Liver (tissue), 3 donors: ENCODE results near the gene CAMK2N2.

Source experiments
- FOXA1 ChIP-seq: IDR thresholded peaks from 2 replicates; pipeline ENCODE4 v1.6.1; 2016; ENCODE audit warnings: antibody characterized with exemption
- FOXA2 ChIP-seq: IDR thresholded peaks from 2 replicates; pipeline ENCODE4 v1.6.1; 2016; ENCODE audit warnings: antibody characterized with exemption
- GABPA ChIP-seq, 2 donors: IDR thresholded peaks in 1 of 2; conservative IDR thresholded peaks in 1 of 2; 2 replicates each; pipeline ENCODE4 v1.6.1; 2016; ENCODE audit warnings: antibody characterized with exemption in 2 of 2, mild to moderate bottlenecking in 1 of 2, moderate library complexity in 1 of 2
- TAF1 ChIP-seq: conservative IDR thresholded peaks from 2 replicates; pipeline ENCODE4 v1.6.1; 2016; ENCODE audit warnings: antibody characterized with exemption, mild to moderate bottlenecking
- YY1 ChIP-seq: IDR thresholded peaks from 2 replicates; pipeline ENCODE4 v1.6.1; 2016; ENCODE audit warnings: antibody characterized with exemption, mild to moderate bottlenecking
- TF ChIP-seq, protein P1 (sequence below): fragments of 150-350 bp; IDR thresholded peaks from 2 replicates; pipeline ENCODE4 v1.5.1; 2017; ENCODE audit warnings: improper control_type of control experiment, low read depth, low read length; ENCODE audit not compliant: missing input control
- TF ChIP-seq, protein P2 (sequence below): IDR thresholded peaks from 2 replicates; pipeline ENCODE4 v1.6.1; 2016; ENCODE audit warnings: antibody characterized with exemption, mild to moderate bottlenecking
- TF ChIP-seq, protein P3 (sequence below): IDR thresholded peaks from 2 replicates; pipeline ENCODE4 v1.6.1; 2016; ENCODE audit warnings: antibody characterized with exemption
- TF ChIP-seq, protein P4 (sequence below): IDR thresholded peaks from 2 replicates; pipeline ENCODE4 v1.6.1; 2016; ENCODE audit warnings: antibody characterized with exemption
- donor health status: healthy.
- donor health status: healthy.

DNA sequence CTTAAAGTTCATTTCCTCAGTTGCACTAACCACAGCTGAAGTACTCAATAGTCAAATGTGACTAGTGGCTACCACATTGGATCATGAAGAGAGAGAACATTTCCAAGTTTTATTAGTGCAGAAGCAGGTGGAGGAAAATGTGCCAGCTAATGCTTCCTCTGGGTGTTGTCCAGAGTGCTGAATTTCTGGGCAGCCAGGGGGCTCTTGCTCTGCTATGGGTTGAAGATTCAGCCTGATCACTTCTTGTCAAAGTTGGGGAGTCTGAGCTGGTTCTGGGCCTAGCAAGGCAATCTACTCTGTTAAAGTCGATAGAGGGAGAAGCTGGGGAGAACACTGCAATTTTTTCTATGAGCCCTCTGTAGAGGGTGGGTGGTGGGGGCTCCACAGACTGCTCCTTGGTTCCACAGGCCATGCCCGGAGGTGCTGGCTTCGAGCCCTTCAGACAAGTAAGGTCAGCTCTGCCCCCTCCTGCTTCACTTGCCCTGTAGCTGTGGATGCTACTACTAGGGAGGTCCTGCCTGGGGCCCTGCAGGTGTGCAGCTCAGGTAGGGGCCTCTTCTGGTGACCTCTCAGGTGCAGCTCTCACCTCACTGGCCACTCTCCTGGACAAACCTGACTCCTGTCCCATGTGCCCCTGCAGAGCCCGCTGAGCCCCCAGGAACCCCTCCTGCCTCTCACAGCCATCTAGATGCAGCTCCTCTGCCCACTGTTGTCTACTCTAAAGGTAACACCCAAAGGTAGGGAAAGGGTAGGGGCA is 20.8 kb downstream of the CAMK2N2 start:
- TF ChIP-seq YY1 (no peak), TAF1 (no peak), GABPA (IDR thresholded peaks at IDR 0.05 in 1 of 2, conservative IDR thresholded peaks at IDR 0.05 in 1 of 2) (no peak), FOXA2 (no peak), FOXA1 (no peak)
- TF ChIP-seq, protein P1, sequence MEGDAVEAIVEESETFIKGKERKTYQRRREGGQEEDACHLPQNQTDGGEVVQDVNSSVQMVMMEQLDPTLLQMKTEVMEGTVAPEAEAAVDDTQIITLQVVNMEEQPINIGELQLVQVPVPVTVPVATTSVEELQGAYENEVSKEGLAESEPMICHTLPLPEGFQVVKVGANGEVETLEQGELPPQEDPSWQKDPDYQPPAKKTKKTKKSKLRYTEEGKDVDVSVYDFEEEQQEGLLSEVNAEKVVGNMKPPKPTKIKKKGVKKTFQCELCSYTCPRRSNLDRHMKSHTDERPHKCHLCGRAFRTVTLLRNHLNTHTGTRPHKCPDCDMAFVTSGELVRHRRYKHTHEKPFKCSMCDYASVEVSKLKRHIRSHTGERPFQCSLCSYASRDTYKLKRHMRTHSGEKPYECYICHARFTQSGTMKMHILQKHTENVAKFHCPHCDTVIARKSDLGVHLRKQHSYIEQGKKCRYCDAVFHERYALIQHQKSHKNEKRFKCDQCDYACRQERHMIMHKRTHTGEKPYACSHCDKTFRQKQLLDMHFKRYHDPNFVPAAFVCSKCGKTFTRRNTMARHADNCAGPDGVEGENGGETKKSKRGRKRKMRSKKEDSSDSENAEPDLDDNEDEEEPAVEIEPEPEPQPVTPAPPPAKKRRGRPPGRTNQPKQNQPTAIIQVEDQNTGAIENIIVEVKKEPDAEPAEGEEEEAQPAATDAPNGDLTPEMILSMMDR: no peak
- TF ChIP-seq, protein P2, sequence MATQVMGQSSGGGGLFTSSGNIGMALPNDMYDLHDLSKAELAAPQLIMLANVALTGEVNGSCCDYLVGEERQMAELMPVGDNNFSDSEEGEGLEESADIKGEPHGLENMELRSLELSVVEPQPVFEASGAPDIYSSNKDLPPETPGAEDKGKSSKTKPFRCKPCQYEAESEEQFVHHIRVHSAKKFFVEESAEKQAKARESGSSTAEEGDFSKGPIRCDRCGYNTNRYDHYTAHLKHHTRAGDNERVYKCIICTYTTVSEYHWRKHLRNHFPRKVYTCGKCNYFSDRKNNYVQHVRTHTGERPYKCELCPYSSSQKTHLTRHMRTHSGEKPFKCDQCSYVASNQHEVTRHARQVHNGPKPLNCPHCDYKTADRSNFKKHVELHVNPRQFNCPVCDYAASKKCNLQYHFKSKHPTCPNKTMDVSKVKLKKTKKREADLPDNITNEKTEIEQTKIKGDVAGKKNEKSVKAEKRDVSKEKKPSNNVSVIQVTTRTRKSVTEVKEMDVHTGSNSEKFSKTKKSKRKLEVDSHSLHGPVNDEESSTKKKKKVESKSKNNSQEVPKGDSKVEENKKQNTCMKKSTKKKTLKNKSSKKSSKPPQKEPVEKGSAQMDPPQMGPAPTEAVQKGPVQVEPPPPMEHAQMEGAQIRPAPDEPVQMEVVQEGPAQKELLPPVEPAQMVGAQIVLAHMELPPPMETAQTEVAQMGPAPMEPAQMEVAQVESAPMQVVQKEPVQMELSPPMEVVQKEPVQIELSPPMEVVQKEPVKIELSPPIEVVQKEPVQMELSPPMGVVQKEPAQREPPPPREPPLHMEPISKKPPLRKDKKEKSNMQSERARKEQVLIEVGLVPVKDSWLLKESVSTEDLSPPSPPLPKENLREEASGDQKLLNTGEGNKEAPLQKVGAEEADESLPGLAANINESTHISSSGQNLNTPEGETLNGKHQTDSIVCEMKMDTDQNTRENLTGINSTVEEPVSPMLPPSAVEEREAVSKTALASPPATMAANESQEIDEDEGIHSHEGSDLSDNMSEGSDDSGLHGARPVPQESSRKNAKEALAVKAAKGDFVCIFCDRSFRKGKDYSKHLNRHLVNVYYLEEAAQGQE: peak; percentile 98
- TF ChIP-seq, protein P3, sequence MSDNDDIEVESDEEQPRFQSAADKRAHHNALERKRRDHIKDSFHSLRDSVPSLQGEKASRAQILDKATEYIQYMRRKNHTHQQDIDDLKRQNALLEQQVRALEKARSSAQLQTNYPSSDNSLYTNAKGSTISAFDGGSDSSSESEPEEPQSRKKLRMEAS: no peak
- TF ChIP-seq, protein P4, sequence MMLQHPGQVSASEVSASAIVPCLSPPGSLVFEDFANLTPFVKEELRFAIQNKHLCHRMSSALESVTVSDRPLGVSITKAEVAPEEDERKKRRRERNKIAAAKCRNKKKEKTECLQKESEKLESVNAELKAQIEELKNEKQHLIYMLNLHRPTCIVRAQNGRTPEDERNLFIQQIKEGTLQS: no peak
